Measurements from ENCODE around the gene ATP8A2. TPM values are rescaled to one million over a fixed set of nuclear protein-coding genes. Genes with fewer than 3 reads are reported as not detected.

ATP8A2 gene
- total and polyA plus RNA-seq, 2 of the 4 experiments (the other 2 are of a cell fraction), result 0.02 to 0.18 TPM

GRCh38 chr13:25674371-25674770, 302.6 kb downstream of the ATP8A2 start:
- POLR2A ChIA-PET (ENCODE audit: unreplicated experiment), result no interaction called here
- Histone ChIP-seq H2AK5ac (ENCODE audit: low read depth, low read length) (no peak overlapping the region), H3K14ac (replicated peaks; ENCODE audit: low read depth, low read length) (no peak overlapping the region)

More at GRCh38 chr13:25674371-25674770, 302.6 kb downstream of the ATP8A2 start:
- Histone ChIP-seq H2BK120ac (ENCODE audit: low read depth, low read length) (no peak overlapping the region), H2AK9ac (replicated peaks; ENCODE audit: low read depth, low read length, poor library complexity) (no peak overlapping the region), H3K79me1 (ENCODE audit: low read depth in 1 of 2, low read length in 2 of 2) (no peaks in the 10 kb centered on the region), H3K9me1 (ENCODE audit: insufficient read depth, low read length) (no peaks in the 10 kb centered on the region), H3K4me1 (ENCODE audit: control insufficient read depth, insufficient read depth, low read length) (no peaks in the 10 kb centered on the region), H2AFZ (replicated peaks; ENCODE audit: low read length, poor library complexity) (no peak overlapping the region), H4K5ac (ENCODE audit: low read depth, low read length) (no peak overlapping the region), H3K4me3 (ENCODE audit: insufficient read depth, low read depth, low read length) (no peak overlapping the region), H3K9ac (ENCODE audit: low read depth, low read length) (no peak overlapping the region), H4K8ac (ENCODE audit: low read depth in 2 of 2, low read length in 2 of 2) (no peak overlapping the region), H3K27me3 (ENCODE audit: control insufficient read depth, insufficient read depth, low read length) (no peaks in the 10 kb centered on the region), H3K56ac (ENCODE audit: extremely low read depth, insufficient read depth, low read length) (no peak overlapping the region), H3K36me3 (ENCODE audit: control insufficient read depth, insufficient read depth, low read length) (no peaks in the 10 kb centered on the region), H3K4ac (ENCODE audit: low read depth, low read length) (no peak overlapping the region), H3K27ac (ENCODE audit: insufficient read depth, low read length) (no peak overlapping the region), H3K23ac (ENCODE audit: low read depth, low read length) (no peak overlapping the region), H4K91ac (ENCODE audit: insufficient read depth, low read depth, low read length) (no peak overlapping the region), H4K20me1 (ENCODE audit: insufficient read depth, low read length) (no peaks in the 10 kb centered on the region), H3K4me2 (ENCODE audit: low read depth, low read length) (no peak overlapping the region), H2BK5ac (ENCODE audit: low read depth, low read length, poor library complexity, severe bottlenecking) (no peak overlapping the region), H2BK20ac (ENCODE audit: low read depth, low read length) (no peak overlapping the region), H3K18ac (ENCODE audit: low read depth, low read length) (no peak overlapping the region), H3K9me3 (ENCODE audit: control insufficient read depth, insufficient read depth, low read length) (no peaks in the 10 kb centered on the region; the same call in 1 of the 2 replicates), H2BK15ac (ENCODE audit: low read depth, low read length) (no peak overlapping the region)
- ATAC-seq (ENCODE audit: low read depth) (no peak), DNase-seq (no peak)
- dilution Hi-C loops (cut with HindIII; ENCODE audit: low sequenced_read_pairs, unreplicated experiment), result no loop called here
- CTCF ChIA-PET, result no interaction called here
- intact Hi-C loops (cut with micrococcal nuclease), result no loop called here
- no TSS peak for BruUV-seq (replicated peaks)
- WGBS, 2 experiments (ENCODE audit: extremely low coverage in 2 of 2, insufficient read length in 1 of 2), result no CpG with 5 or more reads among the region's 4 CpGs
- no peak for TF ChIP-seq MAFK (IDR thresholded peaks at IDR 0.05; ENCODE audit: low read depth, low read length)
- no peak for TF ChIP-seq SMC3 (IDR thresholded peaks at IDR 0.05; ENCODE audit: low read depth, low read length)
- no peak for TF ChIP-seq RFX5 (IDR thresholded peaks at IDR 0.05; ENCODE audit: low read depth, low read length)
- no peak for TF ChIP-seq RCOR1 (IDR thresholded peaks at IDR 0.05; ENCODE audit: insufficient replicate concordance, low read length)
- no peak for TF ChIP-seq USF2 (IDR thresholded peaks at IDR 0.05; ENCODE audit: low read depth, low read length)
- no peak for TF ChIP-seq NFE2L2 (IDR thresholded peaks at IDR 0.05; ENCODE audit: low read depth, low read length)
- no peak for TF ChIP-seq ELK1 (IDR thresholded peaks at IDR 0.05; ENCODE audit: borderline replicate concordance, low read depth, low read length)
- TF ChIP-seq RAD21 (IDR thresholded peaks at IDR 0.05; ENCODE audit: low read length), result no peak
- TF ChIP-seq CHD1 (IDR thresholded peaks at IDR 0.05; ENCODE audit: low read depth, low read length), result no peak
- no peak for TF ChIP-seq CEBPB (IDR thresholded peaks at IDR 0.05; ENCODE audit: low read depth, low read length)
- no peak for TF ChIP-seq BHLHE40 (IDR thresholded peaks at IDR 0.05; ENCODE audit: low read depth, low read length)
- no peak for TF ChIP-seq MAZ (IDR thresholded peaks at IDR 0.05; ENCODE audit: borderline replicate concordance, low read depth, low read length)
- no peak for TF ChIP-seq CTCF (conservative IDR thresholded peaks at IDR 0.05; ENCODE audit: low read depth, low read length)
- no peak for TF ChIP-seq FOS (IDR thresholded peaks at IDR 0.05; ENCODE audit: low read depth, low read length)
- no peak for TF ChIP-seq MXI1 (IDR thresholded peaks at IDR 0.05; ENCODE audit: borderline replicate concordance, low read depth, low read length)
- in situ Hi-C loops (cut with MboI; ENCODE audit: low sequenced_read_pairs), result no loop called here
